ENCODE results near the gene CUL1.

The CUL1 gene

GRCh38 chr7:148698397-148699023 is at the start of gene CUL1:
CUL1 (plus strand) TSS chr7:148698903; CDS start chr7:148730123, 31,220 bp downstream.
- DNase-seq (ENCODE audit: low spot score), result peak; percentile 84

- DNase-seq (ENCODE audit: low spot score), result no peak
Measured at GRCh38 chr7:148650232-148650858, 48.4 kb upstream of the CUL1 start.

GRCh38 chr7:148652773-148653172 is 45.9 kb upstream of the CUL1 start:
- DNase-seq (ENCODE audit: low spot score), result no peak

GRCh38 chr7:148657929-148658328 is 40.8 kb upstream of the CUL1 start:
- DNase-seq (ENCODE audit: low spot score), result no peak

GRCh38 chr7:148661471-148661870 is 37.2 kb upstream of the CUL1 start:
- no peak for DNase-seq (ENCODE audit: low spot score)

GRCh38 chr7:148662646-148663045 is 36.1 kb upstream of the CUL1 start:
- DNase-seq (ENCODE audit: low spot score), result no peak

- DNase-seq (ENCODE audit: low spot score), result no peak
Measured at GRCh38 chr7:148664324-148664723, 34.4 kb upstream of the CUL1 start.

- DNase-seq (ENCODE audit: low spot score), result no peak
Measured at GRCh38 chr7:148665221-148665620, 33.5 kb upstream of the CUL1 start.

GRCh38 chr7:148669927-148670326 is 28.8 kb upstream of the CUL1 start:
- no peak for DNase-seq (ENCODE audit: low spot score)

- no peak for DNase-seq (ENCODE audit: low spot score)
Measured at GRCh38 chr7:148670374-148670773, 28.3 kb upstream of the CUL1 start.

- DNase-seq (ENCODE audit: low spot score), result no peak
Measured at GRCh38 chr7:148670807-148671206, 27.9 kb upstream of the CUL1 start.

GRCh38 chr7:148672041-148672440 is 26.7 kb upstream of the CUL1 start:
- no peak for DNase-seq (ENCODE audit: low spot score)

GRCh38 chr7:148674689-148675088 is 24.0 kb upstream of the CUL1 start:
- DNase-seq (ENCODE audit: low spot score), result no peak

GRCh38 chr7:148676291-148676690 is 22.4 kb upstream of the CUL1 start:
- DNase-seq (ENCODE audit: low spot score), result no peak

GRCh38 chr7:148681821-148682220 is 16.9 kb upstream of the CUL1 start:
- no peak for DNase-seq (ENCODE audit: low spot score)

- no peak for DNase-seq (ENCODE audit: low spot score)
Measured at GRCh38 chr7:148684289-148684830, 14.3 kb upstream of the CUL1 start.

GRCh38 chr7:148686312-148686937 is 12.3 kb upstream of the CUL1 start:
- no peak for DNase-seq (ENCODE audit: low spot score)

GRCh38 chr7:148687555-148687954 is 11.1 kb upstream of the CUL1 start:
- no peak for DNase-seq (ENCODE audit: low spot score)

- DNase-seq (ENCODE audit: low spot score), result no peak
Measured at GRCh38 chr7:148688526-148688925, 10.2 kb upstream of the CUL1 start.

GRCh38 chr7:148693651-148694050 is 5.1 kb upstream of the CUL1 start:
- no peak for DNase-seq (ENCODE audit: low spot score)

- DNase-seq (ENCODE audit: low spot score), result no peak
Measured at GRCh38 chr7:148694631-148695030, 4.1 kb upstream of the CUL1 start.

- DNase-seq (ENCODE audit: low spot score), result no peak
Measured at GRCh38 chr7:148695953-148696352, 2.8 kb upstream of the CUL1 start.

- no peak for DNase-seq (ENCODE audit: low spot score)
Measured at GRCh38 chr7:148696787-148697186, 1.9 kb upstream of the CUL1 start.
